ENCODE results near the gene BBS5.

Gene BBS5

GRCh38 chr2:169478339-169478738, 955 bp upstream of the BBS5 start:
- TF ChIP-seq CTCF (IDR thresholded peaks at IDR 0.05; ENCODE audit: low read depth, low read length) (no peak), EZH2phosphoT487 (IDR thresholded peaks at IDR 0.05; ENCODE audit: low read depth) (no peak)
- Histone ChIP-seq H3K9me3 (ENCODE audit: insufficient read depth, low read length) (no peaks in the 10 kb centered on the region), H3K9ac (ENCODE audit: low read length) (no peak overlapping the region), H2AFZ (ENCODE audit: low read depth, low read length) (peak overlapping the region; percentile 66), H3K79me2 (ENCODE audit: low read length) (no peaks in the 10 kb centered on the region), H3K36me3 (replicated peaks; ENCODE audit: low read depth, low read length) (no peaks in the 10 kb centered on the region), H3K4me2 (ENCODE audit: low read length) (peak overlapping the region; percentile 61; the same call in 1 of the 2 replicates), H3K27ac (ENCODE audit: low read length) (no peak overlapping the region), H3K27me3 (ENCODE audit: low read depth, low read length) (no peaks in the 10 kb centered on the region), H3K4me3 (ENCODE audit: low read length) (no peak overlapping the region), H3K4me1 (ENCODE audit: low read length) (peaks cover 8% of the 10 kb centered on the region), H4K20me1 (ENCODE audit: insufficient read depth, low read length) (no peaks in the 10 kb centered on the region)

GRCh38 chr2:169478745-169479256, 493 bp upstream of the BBS5 start:
- Histone ChIP-seq H3K4me3 (ENCODE audit: low read length) (peak overlapping the region; percentile 81), H3K4me1 (ENCODE audit: low read length) (peaks cover 8% of the 10 kb centered on the region), H3K9me3 (ENCODE audit: insufficient read depth, low read length) (no peaks in the 10 kb centered on the region), H3K27me3 (ENCODE audit: low read depth, low read length) (no peaks in the 10 kb centered on the region), H3K27ac (ENCODE audit: low read length) (no peak overlapping the region), H4K20me1 (ENCODE audit: insufficient read depth, low read length) (no peaks in the 10 kb centered on the region), H3K36me3 (replicated peaks; ENCODE audit: low read depth, low read length) (no peaks in the 10 kb centered on the region), H3K9ac (ENCODE audit: low read length) (peak overlapping the region; percentile 66), H3K79me2 (ENCODE audit: low read length) (no peaks in the 10 kb centered on the region), H2AFZ (ENCODE audit: low read depth, low read length) (peak overlapping the region; percentile 66), H3K4me2 (ENCODE audit: low read length) (peak overlapping the region; percentile 61)
- no peak for TF ChIP-seq EZH2phosphoT487 (IDR thresholded peaks at IDR 0.05; ENCODE audit: low read depth)
- TF ChIP-seq CTCF (IDR thresholded peaks at IDR 0.05; ENCODE audit: low read depth, low read length) = no peak

- no peaks in the 10 kb centered on the region for H4K20me1 ChIP-seq (ENCODE audit: insufficient read depth, low read length)
- TF ChIP-seq CTCF (IDR thresholded peaks at IDR 0.05; ENCODE audit: low read depth, low read length) = no peak
- no peak for TF ChIP-seq EZH2phosphoT487 (IDR thresholded peaks at IDR 0.05; ENCODE audit: low read depth)
- H3K27ac ChIP-seq (ENCODE audit: low read length) = no peak overlapping the region
These were observed 778 bp downstream of the BBS5 start for GRCh38 chr2:169480079-169480465.

GRCh38 chr2:169485650-169486138, 6.4 kb downstream of the BBS5 start:
- H3K4me3 ChIP-seq (ENCODE audit: low read length) = no peak overlapping the region
- H3K9ac ChIP-seq (ENCODE audit: low read length) = no peak overlapping the region
- H3K9me3 ChIP-seq (ENCODE audit: insufficient read depth, low read length) = no peaks in the 10 kb centered on the region
- H4K20me1 ChIP-seq (ENCODE audit: insufficient read depth, low read length) = no peaks in the 10 kb centered on the region
- no peaks in the 10 kb centered on the region for H3K4me1 ChIP-seq (ENCODE audit: low read length)
- H3K4me2 ChIP-seq (ENCODE audit: low read length) = no peak overlapping the region
- H3K27ac ChIP-seq (ENCODE audit: low read length) = no peak overlapping the region
- TF ChIP-seq EZH2phosphoT487 (IDR thresholded peaks at IDR 0.05; ENCODE audit: low read depth) (no peak), CTCF (IDR thresholded peaks at IDR 0.05; ENCODE audit: low read depth, low read length) (no peak)
- H3K79me2 ChIP-seq (ENCODE audit: low read length) = no peaks in the 10 kb centered on the region
- H3K36me3 ChIP-seq (replicated peaks; ENCODE audit: low read depth, low read length) = no peaks in the 10 kb centered on the region
- no peaks in the 10 kb centered on the region for H3K27me3 ChIP-seq (ENCODE audit: low read depth, low read length)
- no peak overlapping the region for H2AFZ ChIP-seq (ENCODE audit: low read depth, low read length)

More at GRCh38 chr2:169480079-169480465, 778 bp downstream of the BBS5 start:
- Histone ChIP-seq H3K4me3 (ENCODE audit: low read length) (peak overlapping the region; percentile 81), H3K4me1 (ENCODE audit: low read length) (peaks cover 8% of the 10 kb centered on the region), H3K27me3 (ENCODE audit: low read depth, low read length) (no peaks in the 10 kb centered on the region), H3K36me3 (replicated peaks; ENCODE audit: low read depth, low read length) (no peaks in the 10 kb centered on the region), H3K4me2 (ENCODE audit: low read length) (peak overlapping the region; percentile 61), H3K79me2 (ENCODE audit: low read length) (no peaks in the 10 kb centered on the region), H3K9ac (ENCODE audit: low read length) (peak overlapping the region; percentile 66), H2AFZ (ENCODE audit: low read depth, low read length) (peak overlapping the region; percentile 66), H3K9me3 (ENCODE audit: insufficient read depth, low read length) (no peaks in the 10 kb centered on the region)

Data from OCI-LY3 (cell line).